ENCODE data around the gene RETN.

- no peak for TF ChIP-seq CBX5 (IDR thresholded peaks at IDR 0.05; ENCODE audit: low read depth, low read length)
- peak in 1 of 3 experiments; percentile 38; a peak in 1 of 4 replicates for TF ChIP-seq CTCF (IDR thresholded peaks at IDR 0.05; ENCODE audit: control extremely low read depth in 1 of 3, insufficient read depth in 1 of 3, low read depth in 1 of 3, low read length in 3 of 3)
- no peak for TF ChIP-seq TAF1 (IDR thresholded peaks at IDR 0.05; ENCODE audit: low read depth, low read length)
- TF ChIP-seq POU5F1 (IDR thresholded peaks at IDR 0.05; ENCODE audit: low read depth, low read length): no peak
- TF ChIP-seq JUN (IDR thresholded peaks at IDR 0.05; ENCODE audit: low read depth, low read length): no peak
- no peak for TF ChIP-seq POLR2AphosphoS5 (IDR thresholded peaks at IDR 0.05; ENCODE audit: low read depth, low read length)
- TF ChIP-seq POLR2A (IDR thresholded peaks at IDR 0.05; ENCODE audit: control extremely low read depth in 1 of 2, low read depth in 2 of 2, low read length in 2 of 2): no peak
- no peak for TF ChIP-seq SUZ12 (IDR thresholded peaks at IDR 0.05; ENCODE audit: low read length)
These were observed 13.5 kb downstream of the RETN start for GRCh38 chr19:7682175-7682855.

All from H1 (cell line).